ENCODE data around the gene HNF1A. TPM values are rescaled to one million over a fixed set of nuclear protein-coding genes. Genes with fewer than 3 reads are reported as not detected.

HNF1A gene
- total and polyA plus RNA-seq, 2 of the 4 experiments (the other 2 are of a cell fraction) = under 0.01 TPM; not detected in 1

GRCh38 chr12:120992989-120993388 lies 14.6 kb downstream of the HNF1A start:
- WGBS, 2 experiments (ENCODE audit: extremely low coverage in 2 of 2, insufficient read length in 1 of 2) = 40% methylated on average over 1 of the region's 1 CpG; no CpG with 5 or more reads in 1 of the 2 experiments
- POLR2A ChIA-PET (ENCODE audit: unreplicated experiment) = no interaction called here
- ATAC-seq (ENCODE audit: low read depth) = no peak
- Histone ChIP-seq H2BK120ac (ENCODE audit: low read depth, low read length) (no peak overlapping the region), H3K9me1 (ENCODE audit: insufficient read depth, low read length) (no peaks in the 10 kb centered on the region), H3K27me3 (ENCODE audit: control insufficient read depth, insufficient read depth, low read length) (peaks cover 11% of the 10 kb centered on the region; the same call in 1 of the 2 replicates), H4K20me1 (ENCODE audit: insufficient read depth, low read length) (no peaks in the 10 kb centered on the region), H3K18ac (ENCODE audit: low read depth, low read length) (no peak overlapping the region), H2BK20ac (ENCODE audit: low read depth, low read length) (no peak overlapping the region), H3K23ac (ENCODE audit: low read depth, low read length) (no peak overlapping the region), H3K4me3 (ENCODE audit: insufficient read depth, low read depth, low read length) (no peak overlapping the region), H3K4me1 (ENCODE audit: control insufficient read depth, insufficient read depth, low read length) (no peaks in the 10 kb centered on the region), H3K9me3 (ENCODE audit: control insufficient read depth, insufficient read depth, low read length) (no peaks in the 10 kb centered on the region; the same call in 1 of the 2 replicates), H4K91ac (ENCODE audit: insufficient read depth, low read depth, low read length) (no peak overlapping the region), H2BK5ac (ENCODE audit: low read depth, low read length, poor library complexity, severe bottlenecking) (no peak overlapping the region), H3K4me2 (ENCODE audit: low read depth, low read length) (no peak overlapping the region), H2AK9ac (replicated peaks; ENCODE audit: low read depth, low read length, poor library complexity) (no peak overlapping the region), H3K9ac (ENCODE audit: low read depth, low read length) (no peak overlapping the region), H2AK5ac (ENCODE audit: low read depth, low read length) (no peak overlapping the region), H3K4ac (ENCODE audit: low read depth, low read length) (no peak overlapping the region), H3K36me3 (ENCODE audit: control insufficient read depth, insufficient read depth, low read length) (no peaks in the 10 kb centered on the region), H2BK15ac (ENCODE audit: low read depth, low read length) (no peak overlapping the region), H3K79me1 (ENCODE audit: low read depth in 1 of 2, low read length in 2 of 2) (no peaks in the 10 kb centered on the region), H4K8ac (ENCODE audit: low read depth in 2 of 2, low read length in 2 of 2) (no peak overlapping the region), H3K14ac (replicated peaks; ENCODE audit: low read depth, low read length) (no peak overlapping the region), H3K56ac (ENCODE audit: extremely low read depth, insufficient read depth, low read length) (no peak overlapping the region), H2AFZ (replicated peaks; ENCODE audit: low read length, poor library complexity) (no peak overlapping the region), H3K27ac (ENCODE audit: insufficient read depth, low read length) (no peak overlapping the region), H4K5ac (ENCODE audit: low read depth, low read length) (no peak overlapping the region)
- in situ Hi-C loops (cut with MboI; ENCODE audit: low sequenced_read_pairs) (no loop called here), intact Hi-C loops (cut with micrococcal nuclease) (no loop called here), dilution Hi-C loops (cut with HindIII; ENCODE audit: low sequenced_read_pairs, unreplicated experiment) (no loop called here)
- CTCF ChIA-PET = interaction anchor here (0.6 kb wide), 1 partner anchor 21 kb away, joined by 4 read pairs; no protein-coding TSS in a partner anchor
- no peak for TF ChIP-seq NFE2L2 (IDR thresholded peaks at IDR 0.05; ENCODE audit: low read depth, low read length)
- no peak for TF ChIP-seq CHD1 (IDR thresholded peaks at IDR 0.05; ENCODE audit: low read depth, low read length)
- TF ChIP-seq RAD21 (IDR thresholded peaks at IDR 0.05; ENCODE audit: low read length) = no peak
- no peak for TF ChIP-seq MXI1 (IDR thresholded peaks at IDR 0.05; ENCODE audit: borderline replicate concordance, low read depth, low read length)
- TF ChIP-seq ELK1 (IDR thresholded peaks at IDR 0.05; ENCODE audit: borderline replicate concordance, low read depth, low read length) = no peak
- TF ChIP-seq CTCF (conservative IDR thresholded peaks at IDR 0.05; ENCODE audit: low read depth, low read length) = no peak
- no peak for TF ChIP-seq CEBPB (IDR thresholded peaks at IDR 0.05; ENCODE audit: low read depth, low read length)
- TF ChIP-seq POLR2A (IDR thresholded peaks at IDR 0.05; ENCODE audit: low read depth, low read length) = no peak
- TF ChIP-seq SMC3 (IDR thresholded peaks at IDR 0.05; ENCODE audit: low read depth, low read length) = no peak
- TF ChIP-seq BHLHE40 (IDR thresholded peaks at IDR 0.05; ENCODE audit: low read depth, low read length) = no peak
- no peak for TF ChIP-seq FOS (IDR thresholded peaks at IDR 0.05; ENCODE audit: low read depth, low read length)
- TF ChIP-seq MAZ (IDR thresholded peaks at IDR 0.05; ENCODE audit: borderline replicate concordance, low read depth, low read length) = no peak
- TF ChIP-seq RFX5 (IDR thresholded peaks at IDR 0.05; ENCODE audit: low read depth, low read length) = no peak
- no TSS peak for BruUV-seq (replicated peaks)
- no peak for DNase-seq

All from IMR-90 (cell line).